Stimulated activated CD4-positive, alpha-beta T cell treated with anti-CD3 and anti-CD28 coated beads, Interleukin-12 subunit alpha, Interleukin-12 subunit beta, amount 100 ng/mL, for 48 hours (primary cell): ENCODE results near the gene YJU2.
A peak's percentile ranks its signal among the peaks of the same experiment; 100 is the strongest.

Source experiments
- DNase-seq, 3 donors: peaks; one replicate each; pipeline ENCODE4 v3.0.0-alpha.2; 2020; ENCODE audit warnings: low read depth in 2 of 3, low spot score in 1 of 3

YJU2 gene

DNA sequence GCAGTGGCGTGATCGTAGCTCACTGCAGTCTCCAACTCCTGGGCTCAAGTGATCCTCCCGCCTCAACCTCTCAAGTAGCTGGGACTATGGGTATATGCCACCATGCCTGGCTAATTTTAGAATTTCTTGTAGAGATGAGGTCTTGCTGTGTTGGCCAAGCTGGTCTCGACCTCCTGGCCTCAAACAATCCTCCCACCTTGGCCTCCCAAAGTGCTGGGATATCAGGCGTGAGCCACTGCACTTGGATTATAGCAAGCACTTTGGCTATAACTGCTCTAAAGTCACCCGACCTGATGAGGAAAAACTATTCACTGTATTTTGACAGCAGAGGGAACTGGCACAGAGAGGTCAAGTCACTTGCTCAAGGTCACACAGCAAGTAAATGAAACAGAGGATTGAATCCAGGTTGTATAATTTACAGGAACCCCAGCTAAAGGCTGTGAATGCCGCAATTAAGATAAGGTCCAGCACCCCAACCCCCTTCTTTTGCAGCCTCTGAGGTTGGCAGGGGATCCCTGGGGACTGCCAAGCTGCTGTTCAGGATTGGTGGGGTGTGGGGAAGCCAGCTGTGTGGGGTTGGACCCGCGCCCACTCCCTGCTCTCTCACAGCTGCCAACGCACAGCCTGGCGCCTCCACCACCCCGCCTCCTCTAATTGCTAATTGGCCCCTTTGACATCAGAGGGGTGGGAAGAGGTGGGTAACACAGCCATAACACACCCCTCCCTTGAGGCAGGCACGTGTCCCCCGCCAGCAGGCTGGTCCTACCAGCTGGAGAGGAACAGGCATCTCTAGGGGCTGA, 49.3 kb downstream of the YJU2 start:
- DNase-seq: no peak

DNA sequence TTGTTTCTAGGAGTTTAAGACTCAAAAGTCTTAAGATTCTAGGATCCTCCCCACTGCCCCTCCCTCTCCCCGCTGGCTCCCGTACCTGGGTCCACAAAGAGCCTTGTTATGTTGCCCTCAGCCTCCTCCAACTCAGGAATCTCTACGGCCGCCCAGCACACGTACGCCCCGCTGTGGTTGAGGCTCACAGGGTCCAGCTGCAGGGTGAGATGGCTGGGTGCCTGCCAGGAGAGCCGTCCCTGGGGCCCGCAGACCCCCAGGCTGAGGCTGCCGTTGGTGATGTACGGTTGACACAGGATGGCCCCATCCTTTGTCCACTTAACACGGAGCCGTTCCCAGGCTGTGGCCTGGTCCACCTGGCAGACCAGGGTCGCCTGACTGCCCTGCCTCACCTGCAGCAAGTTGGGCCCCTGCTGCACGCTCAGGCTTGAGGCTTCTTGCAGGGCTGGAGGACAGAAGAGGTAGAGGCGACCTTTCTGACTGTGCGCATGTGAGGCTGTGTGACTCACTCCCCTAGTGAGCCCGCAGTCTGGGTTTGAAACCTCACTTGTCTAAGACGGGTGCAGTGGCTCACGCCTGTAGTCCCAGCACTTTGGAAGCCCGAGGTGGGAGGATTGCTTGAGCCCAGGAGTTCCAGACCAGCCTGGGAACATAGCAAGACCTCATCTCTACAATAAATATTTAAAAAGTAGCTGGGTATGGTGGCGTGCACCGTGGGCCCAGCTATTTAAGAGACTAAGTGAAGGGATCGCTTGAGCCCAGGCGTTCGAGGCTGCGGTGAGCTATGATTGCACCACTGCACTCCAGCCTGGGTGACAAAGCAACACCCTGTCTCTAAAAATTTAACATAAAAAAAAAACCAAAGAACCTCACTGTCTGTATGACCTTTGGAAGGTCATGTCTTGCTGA, 51.3 kb downstream of the YJU2 start:
- DNase-seq: peak in 1 of 3 donors; percentile 26

DNA sequence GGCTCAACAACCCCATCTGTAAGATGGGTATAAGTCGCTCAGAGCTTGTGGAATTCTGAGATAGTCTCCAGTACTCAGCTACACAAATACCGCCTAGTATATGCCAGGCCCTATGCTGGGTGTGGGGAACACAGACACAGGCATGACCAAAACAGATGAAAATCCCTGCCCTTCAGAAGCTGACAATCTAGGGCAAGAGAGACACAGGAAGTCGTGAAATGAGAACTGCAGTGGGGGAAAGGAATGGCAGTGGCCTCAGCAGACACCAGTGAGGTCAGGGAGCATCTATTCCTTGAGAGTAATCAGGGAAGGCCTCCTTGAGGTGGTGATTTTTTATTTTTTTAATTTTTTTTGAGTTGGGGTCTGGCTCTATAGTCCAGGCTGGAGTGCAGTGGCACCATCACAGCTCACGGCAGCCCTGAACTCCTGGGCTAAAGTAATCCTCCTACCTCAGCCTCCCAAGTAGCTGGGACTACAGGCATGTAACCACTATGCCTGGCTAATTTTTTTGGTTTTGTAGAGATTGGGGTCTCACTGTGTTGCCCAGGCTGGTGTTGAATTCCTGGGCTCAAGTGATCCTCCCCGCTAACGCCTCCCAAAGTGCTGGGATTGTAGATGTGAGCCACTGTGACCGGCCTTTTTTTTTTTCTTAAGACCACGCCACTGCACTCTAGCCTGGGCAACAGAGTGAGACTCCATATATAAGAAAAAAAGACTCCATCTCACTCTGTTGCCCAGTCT, 52.1 kb downstream of the YJU2 start:
- no peak for DNase-seq

DNA sequence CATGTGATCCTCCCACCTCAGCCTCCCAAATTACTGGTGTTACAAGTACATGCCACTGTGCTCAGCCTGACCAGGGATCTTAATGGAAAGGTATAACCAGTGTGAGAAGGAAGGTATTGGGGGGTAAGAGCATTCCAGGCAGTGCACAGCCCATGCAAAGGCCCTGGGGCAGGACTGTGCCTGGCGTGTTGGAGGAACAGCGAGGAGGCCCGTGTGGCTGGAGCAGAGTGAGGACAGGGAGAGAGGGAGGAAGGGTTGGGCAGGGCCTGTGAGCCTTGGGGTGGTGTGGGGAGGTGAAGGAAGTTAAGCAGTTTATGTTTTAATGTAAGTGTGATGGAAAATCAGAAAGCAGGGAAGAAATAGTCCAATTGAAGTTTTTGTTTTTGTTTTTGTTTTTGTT, 53.7 kb downstream of the YJU2 start:
- DNase-seq: no peak

DNA sequence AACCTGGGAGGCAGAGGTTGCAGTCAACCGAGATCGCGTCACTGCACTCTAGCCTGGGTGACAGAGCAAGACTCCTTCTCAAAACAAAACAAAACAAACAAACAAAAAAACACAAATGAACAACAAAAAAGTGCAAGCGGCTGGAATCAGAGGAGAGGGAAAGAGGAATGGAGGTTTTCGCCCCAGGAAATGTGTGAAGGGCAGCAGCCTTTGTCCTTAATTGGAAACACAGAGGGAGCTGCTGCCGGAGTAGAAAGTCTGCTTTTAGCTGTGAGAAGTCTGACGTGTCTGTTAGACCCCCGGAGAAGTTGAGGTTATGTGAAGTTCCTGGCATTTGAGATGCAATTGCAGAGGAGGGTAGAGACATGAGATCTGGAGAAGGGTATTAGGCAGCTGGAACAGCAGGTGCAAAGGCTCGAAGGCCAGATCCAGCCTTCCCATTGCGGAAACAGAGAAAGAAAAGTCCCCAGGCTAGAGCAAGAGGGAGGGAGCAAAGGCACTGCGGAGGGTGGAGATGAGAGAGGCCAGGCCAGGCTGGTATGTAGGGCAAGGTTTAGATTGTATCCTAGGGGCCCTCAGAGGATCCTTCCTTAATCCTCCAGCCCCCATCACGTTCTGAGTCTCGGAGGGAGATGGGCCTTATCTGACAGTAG, 54.8 kb downstream of the YJU2 start:
- DNase-seq: no peak

GRCh38 chr19:4302243-4302640, 55.4 kb downstream of the YJU2 start, which contains the start of gene TMIGD2:
TMIGD2 (minus strand) TSS chr19:4302389; CDS start chr19:4302385, 4 bp downstream.
- no peak for DNase-seq

DNA sequence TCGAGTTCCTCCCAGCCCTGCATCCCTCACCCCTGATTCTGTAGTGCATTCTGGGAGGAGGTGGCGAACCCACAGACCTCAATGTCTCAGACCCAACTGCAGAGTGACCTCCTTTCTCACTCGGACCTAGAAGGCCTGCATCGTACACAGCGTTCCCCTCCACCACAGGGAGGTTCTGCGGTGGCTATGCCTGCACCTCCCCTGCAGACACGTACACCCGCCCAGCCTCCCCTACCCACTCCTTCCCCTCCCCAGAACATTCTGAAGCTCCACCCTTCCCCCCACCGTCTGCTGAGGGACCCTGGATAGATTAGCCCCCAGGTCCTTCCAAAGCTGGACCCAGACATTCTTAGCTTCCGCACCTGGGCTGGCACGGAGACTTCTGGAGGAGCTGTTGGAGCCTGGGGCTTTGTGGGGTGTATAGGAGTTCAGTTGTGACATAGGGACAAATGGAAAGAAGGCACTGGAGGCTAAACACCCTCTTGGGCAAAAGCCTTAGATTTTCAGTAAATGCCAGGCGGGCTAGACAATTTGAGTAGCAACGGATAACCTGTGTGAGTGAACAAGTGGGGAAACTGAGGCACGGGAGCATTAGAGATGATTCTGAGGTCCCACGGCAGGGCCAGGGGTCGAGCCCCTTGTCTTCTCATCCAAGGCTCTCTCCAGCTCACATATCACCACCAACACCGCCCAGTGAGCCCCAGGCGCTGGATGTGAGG, 57.1 kb downstream of the YJU2 start:
- DNase-seq: no peak

- peak; percentile 60 to 78 (median 67) for DNase-seq
Measured at GRCh38 chr19:4304538-4305256, 57.8 kb downstream of the YJU2 start, which contains the start of gene FSD1. FSD1 (plus strand) TSS chr19:4304598; CDS start chr19:4304747, 149 bp downstream.

GRCh38 chr19:4305257-4305612, 58.4 kb downstream of the YJU2 start:
- DNase-seq: no peak

DNA sequence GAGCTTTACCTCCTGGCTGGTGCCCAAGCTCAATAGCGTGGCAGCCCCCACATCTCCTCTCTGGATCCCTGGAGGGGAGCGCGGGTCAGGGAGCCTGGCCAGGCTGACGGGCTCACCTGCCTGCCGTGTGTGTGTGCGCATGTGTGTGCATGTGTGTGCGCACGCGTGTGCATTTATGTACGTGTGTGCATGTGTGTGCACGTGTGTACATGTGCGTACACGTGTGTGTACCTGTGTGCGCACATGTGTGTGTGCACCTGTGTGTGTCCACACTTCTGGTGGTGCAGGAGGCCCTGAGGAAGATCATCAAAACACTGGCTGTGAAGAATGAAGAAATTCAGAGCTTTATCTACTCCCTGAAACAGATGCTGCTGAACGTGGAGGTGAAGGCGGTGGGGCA, 58.8 kb downstream of the YJU2 start:
- no peak for DNase-seq

DNA sequence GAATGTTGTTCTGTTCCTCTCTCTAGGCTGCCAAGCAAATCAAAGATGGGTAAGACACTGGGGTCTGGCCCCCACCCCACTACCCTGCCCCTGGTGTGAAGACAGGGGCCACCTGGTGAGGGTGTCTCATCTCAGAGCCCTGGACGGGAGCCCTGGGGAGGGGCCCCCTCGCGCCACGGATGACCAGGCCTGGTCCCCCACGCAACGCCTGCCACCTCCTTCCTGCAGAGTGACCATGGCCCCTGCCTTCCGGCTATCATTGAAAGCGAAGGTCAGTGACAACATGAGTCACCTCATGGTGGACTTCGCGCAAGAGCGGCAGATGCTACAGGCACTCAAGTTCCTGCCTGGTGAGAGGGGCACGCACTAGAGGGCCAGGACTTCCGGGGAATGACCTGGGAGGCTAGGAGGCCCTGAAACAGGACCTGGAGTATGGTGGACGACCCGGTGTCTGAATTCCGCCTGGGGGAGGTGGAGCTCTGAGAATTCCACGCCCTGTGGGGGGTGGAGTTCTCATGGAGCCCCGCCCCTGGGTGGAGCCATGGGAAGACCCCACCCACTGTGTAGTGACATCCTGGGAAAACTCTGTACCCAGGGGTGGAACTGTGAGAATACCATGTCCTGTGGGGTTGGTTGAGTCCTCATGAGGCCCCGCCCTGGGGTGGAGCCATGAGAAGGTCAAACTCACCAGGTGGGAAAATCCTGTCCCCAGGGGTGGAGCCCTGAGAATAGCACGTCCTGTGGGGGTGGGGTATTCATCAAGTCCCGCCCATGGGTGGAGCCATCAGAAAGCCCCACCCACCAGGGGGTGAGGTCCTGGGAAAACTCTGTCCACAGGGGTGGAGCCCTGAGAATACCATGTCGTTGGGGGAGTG, 63.6 kb downstream of the YJU2 start:
- DNase-seq: no peak

GRCh38 chr19:4313847-4314490, 67.1 kb downstream of the YJU2 start:
- DNase-seq: no peak

GRCh38 chr19:4316956-4317355, 70.1 kb downstream of the YJU2 start:
- DNase-seq: no peak

DNA sequence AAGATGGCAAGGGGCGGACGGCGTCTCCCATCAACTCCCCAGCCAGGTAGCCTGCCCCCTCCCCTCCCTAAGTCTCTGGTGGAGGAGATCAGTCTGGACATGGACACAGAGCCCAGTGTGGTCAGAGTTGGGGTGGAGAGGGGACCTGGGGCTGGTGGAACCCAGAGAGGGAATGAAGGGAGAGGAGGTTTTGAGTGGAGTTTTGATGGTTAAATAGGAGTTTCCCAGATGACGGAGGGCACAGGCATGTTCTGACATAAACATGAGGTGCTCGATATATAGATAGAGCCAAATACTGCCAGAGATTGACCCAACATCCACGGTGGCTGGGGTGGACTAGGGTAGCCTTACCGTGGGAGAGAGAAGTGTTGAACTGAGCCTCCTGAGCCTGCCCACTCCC, 71.6 kb downstream of the YJU2 start:
- no peak for DNase-seq
